ENCODE measurements around the gene AVEN. TPM values are rescaled to one million over a fixed set of nuclear protein-coding genes. Genes with fewer than 3 reads are reported as not detected.
"Not testable (repeated sequence)": the region's sequence is repeated elsewhere in the genome, so short reads cannot be mapped to it uniquely, and the experiment has no call there.

The AVEN gene
- total and polyA plus RNA-seq, 12 donors, result 6.9 to 22.9 (median 13.7) TPM

GRCh38 chr15:34001536-34001935 lies 37.5 kb downstream of the AVEN start:
- no peak for DNase-seq
- H3K9me3 ChIP-seq (replicated peaks in 1 of 3), result no peaks in the 10 kb centered on the region
- H3K4me1 ChIP-seq (replicated peaks in 1 of 2), result peaks cover 0 to 6% of the 10 kb centered on the region in 2 donors
- no peak overlapping the region for H3K27ac ChIP-seq
- TF ChIP-seq CTCF (IDR thresholded peaks at IDR 0.05) (no peak), POLR2A (IDR thresholded peaks at IDR 0.05) (no peak)
- H3K36me3 ChIP-seq (replicated peaks in 1 of 2), result no peaks in the 10 kb centered on the region
- 60 to 65% (median 63%) methylated on average over 3 of the region's 3 CpGs for WGBS, 4 donors
- intact Hi-C loops (cut with DNase I), result no loop called here
- H3K27me3 ChIP-seq, result no peaks in the 10 kb centered on the region
- no peak overlapping the region for H3K4me3 ChIP-seq

- H3K27me3 ChIP-seq; intact Hi-C loops (cut with DNase I): not testable (repeated sequence)
Measured at GRCh38 chr15:33995666-33996065, 43.3 kb downstream of the AVEN start.

GRCh38 chr15:33994005-33994615 lies 44.9 kb downstream of the AVEN start:
- TF ChIP-seq CTCF (IDR thresholded peaks at IDR 0.05), result no peak
- H3K27me3 ChIP-seq, result no peaks in the 10 kb centered on the region
- DNase-seq, result no peak
- no peaks in the 10 kb centered on the region for H3K36me3 ChIP-seq (replicated peaks in 1 of 2)
- 78 to 88% (median 87%) methylated on average over 9 of the region's 9 CpGs for WGBS, 4 donors
- no peaks in the 10 kb centered on the region for H3K9me3 ChIP-seq (replicated peaks in 1 of 3)
- intact Hi-C loops (cut with DNase I), result no loop called here
- no peaks in the 10 kb centered on the region for H3K4me1 ChIP-seq (replicated peaks in 1 of 2)
- H3K4me3 ChIP-seq, result no peak overlapping the region
- no peak overlapping the region for H3K27ac ChIP-seq

More at GRCh38 chr15:33995666-33996065, 43.3 kb downstream of the AVEN start:
- not testable (repeated sequence) for DNase-seq; H3K4me1 ChIP-seq (replicated peaks in 1 of 2); H3K36me3 ChIP-seq (replicated peaks in 1 of 2); H3K9me3 ChIP-seq (replicated peaks in 1 of 3); H3K4me3 ChIP-seq; H3K27ac ChIP-seq
- 97 to 98% (median 97%) methylated on average over 10 of the region's 10 CpGs for WGBS, 4 donors

GRCh38 chr15:33988384-33988783 lies 50.6 kb downstream of the AVEN start:
- H3K27ac ChIP-seq, result no peak overlapping the region
- no peaks in the 10 kb centered on the region for H3K36me3 ChIP-seq (replicated peaks in 1 of 2)
- WGBS, 4 donors, result 87 to 95% (median 93%) methylated on average over 4 of the region's 4 CpGs
- intact Hi-C loops (cut with DNase I), result no loop called here
- H3K4me3 ChIP-seq, result no peak overlapping the region
- H3K9me3 ChIP-seq (replicated peaks in 1 of 3), result no peaks in the 10 kb centered on the region
- no peak for DNase-seq
- no peak for TF ChIP-seq CTCF (IDR thresholded peaks at IDR 0.05)
- no peak for TF ChIP-seq POLR2A (IDR thresholded peaks at IDR 0.05)
- H3K4me1 ChIP-seq (replicated peaks in 1 of 2), result no peaks in the 10 kb centered on the region
- H3K27me3 ChIP-seq, result no peaks in the 10 kb centered on the region

- no peaks in the 10 kb centered on the region for H3K9me3 ChIP-seq (replicated peaks in 1 of 3)
Measured at GRCh38 chr15:33987444-33987843, 51.6 kb downstream of the AVEN start.

More at GRCh38 chr15:33987444-33987843, 51.6 kb downstream of the AVEN start:
- DNase-seq, result no peak
- 95 to 97% (median 97%) methylated on average over 3 of the region's 3 CpGs for WGBS, 4 donors
- H3K27ac ChIP-seq, result no peak overlapping the region
- H3K36me3 ChIP-seq (replicated peaks in 1 of 2), result no peaks in the 10 kb centered on the region
- TF ChIP-seq POLR2A (IDR thresholded peaks at IDR 0.05) (no peak), CTCF (IDR thresholded peaks at IDR 0.05) (no peak)
- no peaks in the 10 kb centered on the region for H3K4me1 ChIP-seq (replicated peaks in 1 of 2)
- intact Hi-C loops (cut with DNase I), result no loop called here
- H3K4me3 ChIP-seq, result no peak overlapping the region
- H3K27me3 ChIP-seq, result no peaks in the 10 kb centered on the region
